Measurements from ENCODE around the gene FSIP1.
A peak's percentile ranks its signal among the peaks of the same experiment; 100 is the strongest.
"Not testable (repeated sequence)": the region's sequence is repeated elsewhere in the genome, so short reads cannot be mapped to it uniquely, and the experiment has no call there.

The FSIP1 gene

DNA sequence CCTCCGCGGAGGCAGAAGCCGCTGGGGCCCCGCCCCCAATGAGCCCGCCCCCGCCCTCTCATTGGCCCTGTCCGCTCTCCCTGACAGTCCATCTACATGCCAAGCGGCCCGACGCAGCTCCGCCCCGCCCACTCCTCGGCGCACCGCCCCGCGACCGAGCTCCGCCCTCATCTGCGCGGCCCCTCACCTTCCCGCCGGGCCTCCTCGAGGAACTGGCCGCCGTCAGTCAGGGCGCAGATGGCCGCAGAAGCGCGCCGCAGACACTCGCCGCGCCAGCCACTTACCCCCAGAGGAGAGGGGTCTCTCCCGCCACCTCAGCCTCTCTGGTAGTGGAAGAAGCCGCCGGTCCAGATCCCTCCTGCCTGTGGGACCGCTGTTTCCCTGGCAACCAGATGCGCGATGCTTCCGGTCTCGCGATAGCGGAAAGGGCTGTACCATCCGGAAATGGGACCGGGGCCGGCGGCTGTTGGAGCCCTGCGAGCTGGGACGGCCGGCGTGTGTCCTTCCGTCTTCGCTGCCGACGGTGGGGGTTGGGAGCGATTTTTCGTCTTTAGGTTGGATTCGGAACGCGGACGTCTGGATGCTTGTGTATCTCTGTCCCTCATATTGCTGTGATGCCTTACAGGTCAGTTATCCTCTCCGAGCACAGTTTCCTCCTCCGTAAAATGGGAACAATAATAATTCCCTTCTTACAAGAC is at the start of gene FSIP1:
FSIP1 (minus strand) TSS at position 401 of the 698 bp plus-strand sequence. CDS start 6,317 bp downstream, outside the sequence.
- peak; percentile 69 for DNase-seq

DNA sequence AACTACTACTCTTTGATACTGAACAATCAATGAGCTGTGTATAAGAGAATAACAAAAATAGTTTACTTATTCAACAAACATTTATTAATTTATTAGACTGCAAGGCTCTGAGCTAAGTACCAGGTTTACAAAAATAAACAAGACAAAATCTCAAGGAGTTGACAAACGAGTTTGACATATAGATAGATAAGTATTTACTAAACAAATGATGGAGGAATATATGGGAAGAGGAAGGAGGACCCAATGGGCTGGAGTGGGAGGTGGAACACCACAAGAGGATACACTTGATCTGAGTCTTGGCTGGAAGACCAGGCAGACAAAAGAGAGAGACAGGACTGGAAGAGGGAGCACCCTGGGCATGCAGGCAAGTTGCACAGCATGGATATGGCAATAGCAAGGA is 47.5 kb upstream of the FSIP1 start:
- DNase-seq, result no peak

DNA sequence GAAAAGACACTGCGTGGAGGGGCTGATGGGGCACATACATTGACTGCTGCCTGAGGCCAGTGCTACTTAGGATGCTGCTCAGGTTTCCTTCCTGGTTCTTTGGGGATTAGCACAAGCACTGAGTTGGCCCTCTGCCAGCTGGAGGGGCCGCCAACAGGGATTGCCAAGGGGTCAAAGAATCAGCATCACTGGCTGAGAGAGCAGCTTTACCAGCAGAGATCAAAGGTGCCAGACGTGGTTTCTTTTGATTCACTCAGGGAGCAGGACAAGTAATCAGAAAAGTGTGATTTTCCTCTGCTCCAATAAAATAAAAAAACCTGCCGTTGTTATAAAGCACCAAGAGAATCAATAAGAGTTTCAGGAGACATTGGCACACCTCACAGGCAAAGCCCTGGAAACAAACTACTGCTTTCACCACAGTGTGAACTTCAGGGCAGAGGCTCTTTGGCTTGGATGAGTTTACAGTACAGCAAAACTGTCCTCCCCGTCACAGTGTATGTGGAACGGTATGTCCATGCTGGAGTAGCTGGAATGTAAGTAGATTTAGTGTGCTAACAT is 45.8 kb upstream of the FSIP1 start:
- no peak for DNase-seq

DNA sequence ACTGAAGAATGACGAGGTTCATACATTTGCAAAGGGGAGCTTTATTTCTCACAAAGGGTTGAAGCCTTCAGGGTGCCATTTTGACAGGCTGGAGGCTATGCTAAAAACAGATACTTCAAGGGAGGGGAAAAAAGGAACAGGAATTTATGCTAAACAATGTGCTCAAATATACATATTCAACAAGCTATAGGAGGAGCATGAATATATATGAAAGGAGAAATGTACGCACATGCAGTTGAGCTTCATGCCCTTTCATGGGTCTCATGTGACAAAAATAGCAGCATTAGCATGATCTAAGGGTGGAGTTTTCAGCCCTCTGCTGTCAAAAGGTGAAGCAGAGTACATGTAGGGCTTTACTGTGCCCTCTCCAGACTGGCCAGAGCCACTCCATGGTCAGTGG is 44.3 kb upstream of the FSIP1 start:
- no peak for DNase-seq

DNA sequence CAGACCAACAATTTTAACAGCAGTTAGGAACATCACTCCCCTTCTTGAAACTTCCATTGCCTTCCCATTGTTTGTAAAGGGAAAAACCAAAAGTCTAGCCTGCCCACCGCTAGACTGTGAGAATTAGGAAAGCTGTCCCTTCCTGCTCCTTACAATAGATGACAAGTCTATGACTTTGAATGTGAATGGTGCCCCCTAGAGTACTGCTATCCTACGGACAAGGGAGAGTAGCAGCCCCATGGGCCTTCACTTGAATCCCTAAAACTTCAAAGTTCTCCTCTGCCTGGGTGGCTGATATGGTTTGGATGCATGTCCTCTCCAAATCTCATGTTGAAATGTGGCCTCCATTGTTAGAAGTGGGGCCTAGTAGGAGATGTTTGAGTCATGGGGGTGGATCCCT is 41.0 kb upstream of the FSIP1 start:
- no peak for DNase-seq

DNA sequence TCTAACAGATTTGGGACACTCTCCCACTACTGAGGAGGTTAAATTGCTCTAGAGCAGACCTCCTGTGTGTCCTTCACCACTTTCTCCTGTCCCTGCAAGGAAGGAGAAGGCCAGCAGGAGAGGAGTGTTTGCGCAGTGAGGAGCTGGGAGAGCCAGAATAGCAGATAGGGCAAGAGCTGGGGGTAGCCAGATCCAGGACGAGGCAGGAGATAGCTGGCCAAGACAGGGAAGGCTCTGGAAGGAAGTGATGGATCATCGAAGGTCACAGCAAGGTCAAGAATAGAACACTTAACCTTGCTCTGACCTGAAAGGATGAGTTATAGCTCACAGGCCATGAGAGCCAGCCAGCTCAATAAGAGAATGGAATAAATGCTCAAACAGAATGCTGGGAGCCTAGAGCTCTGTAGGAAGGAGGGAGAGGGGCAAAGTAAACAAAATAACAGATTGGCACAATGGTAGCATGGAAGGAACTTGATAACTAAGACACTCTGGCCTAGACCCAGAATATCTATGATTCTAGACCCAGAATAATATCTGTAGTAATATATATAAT is 37.5 kb upstream of the FSIP1 start:
- no peak for DNase-seq

DNA sequence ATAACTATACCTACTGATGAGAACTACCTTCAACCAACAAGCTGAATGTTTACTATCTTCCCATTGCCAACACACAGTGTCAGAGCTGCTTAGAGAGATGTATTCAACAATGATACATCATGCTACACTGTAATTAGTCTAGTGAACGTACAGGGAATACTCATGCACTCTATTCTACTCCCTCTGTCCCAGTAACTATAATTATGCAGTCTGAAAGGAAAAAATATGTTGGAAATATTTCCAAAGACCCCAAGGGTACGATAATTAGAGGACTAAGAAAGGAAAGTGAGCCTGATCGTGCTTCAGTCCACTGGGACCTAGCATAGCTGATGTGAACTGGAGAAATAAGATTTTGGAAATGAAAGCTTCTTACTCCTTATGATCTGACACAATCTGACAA is 36.9 kb upstream of the FSIP1 start:
- no peak for DNase-seq

DNA sequence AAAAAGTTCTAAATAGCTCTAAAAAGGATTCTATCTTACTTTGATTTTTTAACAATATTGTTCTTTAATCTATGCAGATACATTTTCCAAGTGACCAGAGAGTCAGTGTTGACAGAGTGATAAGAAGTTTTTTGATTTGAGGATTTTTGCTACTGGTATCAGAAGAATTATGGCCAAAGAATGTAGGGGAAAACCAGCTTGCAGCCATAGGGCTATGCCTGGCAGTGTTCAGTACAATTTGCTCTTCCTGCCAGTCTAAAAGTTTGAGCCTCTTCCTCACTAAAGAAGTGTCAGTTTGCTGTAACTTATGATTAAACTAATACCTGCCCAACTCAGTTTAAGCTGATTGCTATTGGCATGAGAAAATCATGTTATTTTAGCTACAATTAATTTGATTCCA is 35.3 kb upstream of the FSIP1 start:
- no peak for DNase-seq

DNA sequence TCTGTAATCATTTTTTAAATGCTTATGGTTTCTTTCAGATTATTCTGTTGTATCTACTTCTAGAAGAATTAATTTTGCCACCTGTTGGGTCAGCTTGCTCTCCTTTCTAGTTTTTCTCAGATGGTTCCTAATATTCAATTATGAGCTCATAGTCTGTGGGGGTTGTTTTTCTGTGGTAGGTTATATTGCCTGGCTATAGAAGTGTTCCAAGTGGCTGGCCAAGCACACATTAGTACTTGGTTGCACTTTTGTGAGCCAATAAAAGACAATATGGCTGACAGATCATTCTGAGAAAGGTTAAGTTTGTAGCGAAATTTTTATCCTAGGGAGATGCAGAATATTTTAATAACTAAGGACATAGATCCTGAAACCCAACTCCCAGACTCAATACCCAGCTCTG is 31.8 kb upstream of the FSIP1 start:
- DNase-seq, result no peak

DNA sequence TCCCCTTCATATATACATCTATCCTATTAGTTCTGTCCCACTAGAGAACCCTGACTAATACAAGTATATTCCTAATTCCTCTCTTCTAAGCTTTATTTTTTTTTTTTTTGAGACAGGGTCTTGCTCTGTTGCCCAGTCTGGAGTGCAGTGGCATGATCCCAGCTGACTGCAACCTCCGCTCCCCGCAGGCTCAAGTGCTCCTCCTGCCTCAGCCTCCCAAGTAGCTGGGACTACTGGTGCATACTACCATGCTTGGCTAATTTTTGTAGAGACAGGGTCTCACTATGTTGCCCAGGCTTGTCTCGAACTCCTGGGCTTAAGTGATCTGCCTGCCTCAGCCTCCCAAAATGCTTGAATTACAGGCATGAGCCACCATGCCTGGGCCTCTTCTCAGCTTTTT is 30.0 kb upstream of the FSIP1 start:
- not testable (repeated sequence) for DNase-seq

DNA sequence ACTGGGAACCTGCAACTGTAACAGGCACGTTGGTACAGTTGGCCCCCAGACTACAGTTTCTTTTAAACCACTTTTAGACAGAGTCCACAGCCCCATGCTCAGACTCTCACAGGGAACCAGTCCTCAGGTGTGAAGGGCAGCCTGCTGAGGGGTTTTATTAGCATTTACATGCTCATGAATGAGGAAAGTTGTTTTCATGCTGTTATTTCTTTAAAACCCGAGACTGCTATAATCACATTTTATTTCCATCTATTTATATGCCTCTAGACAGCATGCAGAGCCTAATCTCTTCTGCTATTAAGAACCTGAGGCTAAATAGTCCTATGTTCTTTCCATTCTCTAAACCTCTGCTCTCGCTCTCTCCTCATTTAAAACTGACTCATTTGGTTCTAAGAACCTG is 26.3 kb upstream of the FSIP1 start:
- no peak for DNase-seq

DNA sequence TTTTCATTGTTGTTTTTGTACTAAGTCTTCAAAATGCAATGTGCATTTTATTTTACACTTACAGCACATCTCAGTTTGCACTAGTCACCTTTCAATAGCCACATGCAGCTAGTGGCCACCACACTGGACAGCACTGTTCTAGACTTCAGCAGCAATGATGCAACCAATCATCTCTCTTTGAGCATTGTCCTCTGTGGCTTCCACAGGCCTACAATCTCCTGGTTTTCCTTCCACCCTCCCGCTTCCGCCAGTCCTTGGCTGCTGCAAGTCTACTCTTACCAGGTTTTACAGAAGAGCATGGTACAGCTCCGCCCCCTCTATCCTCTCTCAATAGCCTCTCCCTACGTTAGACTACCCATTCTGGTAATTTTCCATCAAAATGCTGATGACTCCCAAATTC is 25.1 kb upstream of the FSIP1 start:
- no peak for DNase-seq

DNA sequence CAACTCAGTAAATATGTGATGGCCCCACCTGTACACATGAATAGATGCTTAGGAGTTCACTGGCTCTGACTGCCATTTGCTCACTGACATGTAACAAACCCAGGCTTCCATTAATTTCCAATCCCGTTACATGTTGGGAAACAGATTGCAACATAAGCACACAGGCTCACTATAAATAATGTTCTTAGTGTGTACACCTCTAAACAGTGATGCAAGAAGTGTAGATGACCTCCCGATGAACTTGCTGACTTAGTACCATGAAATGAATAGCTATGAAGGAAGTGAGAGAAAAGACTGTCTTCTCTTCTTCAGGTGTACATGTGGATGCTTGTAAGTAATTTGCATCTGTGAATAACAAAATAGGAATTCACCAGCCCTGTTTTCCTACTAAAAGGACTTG is 21.4 kb upstream of the FSIP1 start:
- no peak for DNase-seq

DNA sequence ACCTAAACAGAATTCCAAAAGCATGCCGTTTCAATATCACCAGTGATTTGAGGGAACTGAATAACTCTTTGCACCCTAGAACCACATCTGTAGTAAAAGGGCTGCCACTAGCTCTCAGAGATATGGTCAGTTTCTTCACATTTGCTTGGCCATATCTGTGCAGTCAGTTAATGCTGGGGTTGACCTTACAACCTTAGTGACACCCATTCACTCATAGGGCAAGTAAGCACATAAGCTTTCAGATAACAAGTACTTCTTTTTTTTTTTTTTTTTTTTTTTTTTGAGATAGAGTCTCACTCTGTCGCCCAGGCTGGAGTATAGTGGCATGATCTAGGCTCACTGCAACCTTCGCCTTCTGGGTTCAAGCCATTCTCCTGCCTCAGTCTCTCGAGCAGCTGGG is 20.4 kb upstream of the FSIP1 start:
- DNase-seq, result no peak

DNA sequence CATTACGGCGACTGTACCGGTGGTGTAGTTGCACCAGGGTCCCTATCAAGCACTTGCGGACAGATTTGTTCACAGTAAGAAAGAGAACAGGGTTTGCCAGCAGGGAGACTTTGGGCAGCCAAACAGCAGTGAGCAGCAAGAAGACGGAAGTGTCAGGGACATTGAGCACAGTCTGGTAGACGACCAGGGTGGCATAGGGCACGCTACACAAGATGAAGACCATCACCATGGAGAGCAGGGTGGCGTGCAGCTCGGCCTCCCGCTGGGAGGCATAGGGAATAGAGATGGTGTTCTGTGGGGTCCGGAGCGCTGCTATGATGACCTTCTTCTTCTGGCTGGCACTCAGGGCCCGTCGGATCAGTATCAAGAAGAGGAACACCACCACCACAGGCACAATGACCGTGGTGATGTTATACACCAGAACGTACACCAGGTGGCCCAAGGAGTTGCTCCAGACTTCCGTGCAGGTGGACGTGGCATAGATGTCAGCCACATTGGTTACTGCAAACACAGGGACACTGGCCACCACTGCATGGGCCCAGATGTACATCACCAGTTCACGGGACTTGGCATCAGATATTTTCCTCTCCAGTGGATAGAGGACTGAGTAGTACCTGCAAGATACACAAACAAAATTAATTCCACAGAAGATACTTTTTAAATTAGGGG is 19.1 kb upstream of the FSIP1 start:
- DNase-seq, result no peak

DNA sequence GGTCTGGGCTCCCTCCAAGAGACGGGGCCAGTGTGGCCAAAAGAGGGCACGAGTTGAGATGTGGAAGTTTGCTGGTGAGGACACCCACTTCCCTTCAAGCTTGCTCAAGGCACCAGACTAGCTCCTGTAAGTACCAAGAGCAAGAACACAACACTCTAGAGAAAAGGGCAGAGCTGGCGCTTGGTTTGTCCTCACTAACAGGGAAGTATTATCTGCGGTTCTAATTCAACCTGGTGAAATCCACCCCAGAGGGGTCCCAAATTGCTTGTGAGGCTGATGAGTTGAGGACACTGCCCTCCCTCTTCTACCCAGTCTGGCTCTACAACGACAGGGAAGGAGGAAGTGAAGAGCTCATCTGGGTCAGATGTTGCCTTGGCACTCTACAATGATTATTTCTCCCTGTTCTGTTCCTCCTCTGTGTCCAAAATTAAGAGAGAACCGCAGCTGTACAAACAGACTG is 16.9 kb upstream of the FSIP1 start:
- no peak for DNase-seq

DNA sequence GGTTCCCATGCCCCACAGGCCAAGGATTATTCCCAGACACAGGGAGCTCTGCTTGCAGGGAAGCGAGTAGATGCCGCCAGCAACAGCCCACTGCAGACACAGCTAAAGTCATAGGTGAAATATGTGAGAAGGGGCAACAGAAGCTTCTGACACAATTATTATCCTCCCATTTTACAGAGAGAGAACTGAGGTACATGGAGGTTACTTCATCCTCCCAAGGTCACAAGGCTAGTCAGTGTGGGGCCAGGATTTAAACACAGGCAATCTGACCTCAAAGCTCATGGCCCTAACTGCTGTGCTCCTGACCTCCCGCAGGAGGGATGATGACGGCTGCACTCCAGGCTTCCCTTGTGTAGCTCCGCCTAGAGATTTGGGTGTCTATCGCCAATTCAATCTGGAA is 15.7 kb upstream of the FSIP1 start:
- DNase-seq, result no peak

DNA sequence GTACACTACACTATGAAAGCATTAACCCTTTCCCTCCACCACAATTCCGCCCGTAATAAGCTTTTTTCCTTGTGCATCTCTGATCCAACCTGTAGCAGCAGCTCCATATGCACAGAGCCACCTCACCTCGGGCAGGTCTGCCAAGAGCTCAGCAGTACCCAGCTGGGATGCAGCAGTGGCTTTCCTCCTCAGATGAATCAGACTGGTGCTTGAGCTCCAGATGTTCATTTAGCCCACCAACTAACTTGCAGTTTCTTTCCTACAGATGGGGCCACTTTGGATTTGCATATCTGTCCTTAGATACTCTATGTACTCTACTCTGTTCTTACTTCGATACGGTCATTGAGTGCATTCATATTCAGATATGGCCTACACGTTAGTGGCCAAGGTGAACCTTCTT is 14.8 kb upstream of the FSIP1 start:
- DNase-seq, result no peak

DNA sequence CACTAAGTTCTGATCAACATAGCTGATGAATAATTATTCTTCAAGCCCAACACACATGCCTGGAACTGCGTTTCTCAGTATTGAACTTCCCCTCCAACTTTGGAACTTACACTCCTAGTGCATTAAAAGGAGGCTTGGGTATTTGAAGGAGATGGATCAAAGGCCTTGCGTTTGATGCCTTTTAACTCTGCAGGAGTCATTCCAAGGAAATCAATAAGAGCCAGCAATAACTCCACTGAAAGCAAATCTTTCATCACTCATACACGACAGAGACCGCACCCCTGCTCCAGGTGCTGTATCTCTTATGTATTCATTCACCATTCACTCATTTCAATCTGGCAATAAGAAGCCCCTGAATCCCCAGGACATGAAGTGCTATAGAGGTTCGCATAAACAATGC is 14.0 kb upstream of the FSIP1 start:
- DNase-seq, result no peak

DNA sequence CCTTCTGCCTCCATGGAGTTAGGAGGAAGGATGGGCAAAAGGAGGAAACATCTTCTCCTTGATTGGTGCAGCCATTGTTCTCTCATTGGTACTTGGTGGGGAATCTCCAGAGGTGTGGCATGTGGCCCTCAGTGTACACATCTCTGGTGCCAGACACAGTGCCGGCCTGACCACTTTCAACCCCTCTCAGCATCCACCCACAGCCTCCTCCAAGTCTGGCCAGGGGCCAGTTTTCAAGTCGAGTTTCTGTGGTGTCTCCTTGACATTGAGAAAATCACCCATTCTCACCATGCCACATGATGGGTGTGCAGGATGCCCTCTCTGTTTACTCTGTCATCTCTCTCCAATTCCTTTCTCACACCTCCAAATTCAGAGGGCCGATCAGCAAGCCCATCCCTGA is 12.8 kb upstream of the FSIP1 start:
- no peak for DNase-seq

DNA sequence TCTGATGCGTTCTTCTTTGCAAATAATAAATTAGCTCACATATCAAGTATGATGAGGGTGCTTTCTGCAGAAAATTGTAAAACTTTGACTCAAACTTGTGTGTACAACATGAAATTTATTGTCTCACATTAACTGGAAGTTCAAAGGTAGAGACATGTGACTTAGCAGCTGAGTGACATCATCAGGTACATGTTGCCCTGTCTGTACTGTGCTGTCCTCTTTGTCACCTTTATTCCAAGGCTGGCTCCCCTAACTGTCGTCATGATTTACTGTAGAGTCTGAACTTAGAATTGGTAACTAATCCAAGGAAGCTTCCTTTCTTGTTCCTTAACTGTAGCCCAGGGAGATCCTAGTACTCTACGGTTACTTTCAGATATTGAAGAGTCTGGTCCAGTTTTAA is 12.3 kb upstream of the FSIP1 start:
- DNase-seq, result no peak

DNA sequence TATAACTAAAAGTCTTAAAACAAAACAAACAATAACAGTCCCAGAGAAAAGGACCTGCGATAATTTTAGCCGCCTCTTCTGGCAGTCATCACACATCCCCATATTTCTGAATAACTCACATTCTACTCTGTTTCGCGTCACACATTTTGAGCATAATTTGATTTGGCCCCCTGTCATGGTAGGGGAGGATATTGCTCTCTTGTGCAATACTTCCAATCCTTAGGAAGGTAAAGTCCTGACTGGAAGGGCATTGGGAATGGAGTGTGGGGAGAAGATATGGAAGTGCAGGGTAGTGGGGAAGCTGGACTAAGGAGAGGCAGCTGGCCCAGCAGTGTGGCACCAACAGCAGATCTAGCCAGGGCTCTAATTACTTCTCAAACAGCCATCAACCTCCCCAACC is 11.3 kb upstream of the FSIP1 start:
- DNase-seq, result no peak

DNA sequence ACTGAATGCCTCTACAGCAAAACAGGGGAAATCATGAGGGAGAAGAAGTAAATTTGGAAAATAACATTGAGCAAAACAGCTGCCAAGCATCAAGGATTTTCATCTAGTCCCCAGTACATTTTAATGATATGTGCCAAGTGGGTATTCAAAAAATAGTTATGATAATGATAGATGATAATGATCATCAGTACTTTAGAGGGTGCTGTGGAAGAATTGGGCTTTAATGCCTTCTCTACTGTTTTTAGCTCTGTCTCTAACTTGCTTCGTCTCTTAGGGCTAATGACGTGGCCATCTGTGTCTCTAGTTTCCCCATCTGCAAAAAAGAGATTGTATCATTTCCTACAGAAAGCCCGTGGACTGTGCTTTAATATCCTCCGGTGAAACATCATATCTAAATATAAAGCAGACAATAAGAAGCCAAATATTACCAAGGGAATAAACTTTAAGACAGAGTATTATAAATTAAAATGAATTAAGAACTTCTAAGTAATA is 10.2 kb upstream of the FSIP1 start:
- DNase-seq, result no peak
